HG03432 (cell line): Measurements from ENCODE around the gene NUP205.
A peak's percentile ranks its signal among the peaks of the same experiment; 100 is the strongest.
"Not testable (repeated sequence)": the region's sequence is repeated elsewhere in the genome, so short reads cannot be mapped to it uniquely, and the experiment has no call there.

Source experiments
- ATAC-seq: cut with Tn5 transposase; IDR thresholded peaks from one replicate; pipeline ENCODE4 v1.9.1; 2021; ENCODE audit warnings: mild to moderate bottlenecking, moderate library complexity; ENCODE audit not compliant: unreplicated experiment

Gene NUP205

DNA sequence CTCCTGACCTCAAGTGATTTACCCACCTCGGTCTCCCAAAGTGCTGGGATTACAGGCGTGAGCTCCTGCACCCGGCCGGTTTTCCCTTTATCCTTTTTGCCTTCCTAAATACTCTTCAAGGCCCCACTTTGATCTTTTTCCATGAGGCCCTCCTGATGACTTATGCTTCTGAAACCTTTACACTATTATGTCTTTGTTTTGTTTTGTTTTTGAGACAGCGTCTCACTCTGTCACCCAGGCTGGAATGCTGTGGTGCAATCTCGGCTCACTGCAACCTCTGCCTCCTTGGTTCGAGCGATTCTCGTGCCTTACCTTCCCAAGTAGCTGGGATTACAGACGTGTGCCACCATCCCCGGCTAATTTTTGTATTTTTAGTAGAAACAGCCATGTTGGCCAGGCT, 108.4 kb downstream of the NUP205 start:
- no peak for ATAC-seq

DNA sequence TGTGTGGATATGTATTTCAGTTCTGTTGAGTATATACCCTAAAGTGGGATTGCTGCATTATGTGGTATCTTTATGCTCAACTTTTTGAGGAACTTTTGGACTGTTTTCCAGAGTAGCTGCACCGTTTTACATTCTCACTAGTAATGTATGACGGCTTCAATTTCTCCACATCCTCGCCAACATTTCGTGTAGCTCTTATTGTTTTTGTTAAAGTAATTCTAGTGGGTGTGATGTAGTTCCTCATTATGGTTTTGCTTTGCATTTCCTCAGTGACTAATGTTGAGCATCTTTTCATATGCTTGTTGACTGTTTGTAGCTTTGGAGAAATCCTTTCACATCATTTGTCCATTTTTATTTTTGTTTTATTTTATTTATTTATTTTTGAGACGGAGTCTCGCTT, 109.1 kb downstream of the NUP205 start:
- no peak for ATAC-seq

DNA sequence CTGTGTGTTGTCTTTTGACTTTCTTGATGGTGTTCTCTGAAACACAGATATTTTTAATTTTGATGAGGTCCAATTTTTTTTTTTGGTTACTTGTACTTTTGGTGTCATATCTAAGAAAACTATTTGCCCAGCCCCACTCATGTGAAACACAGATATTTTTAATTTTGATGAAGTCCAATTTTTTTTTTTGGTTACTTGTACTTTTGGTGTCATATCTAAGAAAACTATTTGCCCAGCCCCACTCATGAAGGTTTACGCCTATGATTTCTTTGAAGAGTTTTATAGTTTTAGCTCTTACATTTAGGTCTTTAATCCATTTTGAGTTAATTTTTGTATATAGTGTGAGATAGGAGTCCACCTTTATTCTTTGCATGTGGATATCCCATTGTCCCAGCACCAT, 109.9 kb downstream of the NUP205 start:
- ATAC-seq, result not testable (repeated sequence)

DNA sequence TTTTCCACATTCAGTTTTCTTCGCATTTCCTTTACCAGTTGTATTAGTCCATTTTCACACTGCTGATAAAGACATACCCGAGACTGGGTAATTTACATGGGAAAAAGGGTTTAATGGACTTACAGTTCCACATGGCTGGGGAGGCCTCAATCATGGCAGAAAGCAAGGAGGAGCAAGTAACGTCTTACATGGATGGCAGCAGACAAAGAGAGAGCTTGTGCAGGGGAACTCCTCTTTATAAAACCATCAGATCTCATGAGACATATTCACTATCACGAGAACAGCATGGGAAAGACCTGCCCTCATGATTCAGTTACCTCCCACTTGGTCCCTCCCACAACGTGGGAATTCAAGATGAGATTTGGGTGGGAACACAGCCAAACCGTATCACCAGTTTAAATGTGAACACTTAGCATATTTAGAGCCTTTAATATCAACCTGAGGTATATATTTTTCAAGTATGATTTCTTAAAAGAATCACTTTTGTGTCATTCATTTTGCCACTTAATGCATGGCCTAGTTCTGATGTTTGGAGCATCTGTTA, 111.2 kb downstream of the NUP205 start:
- not testable (repeated sequence) for ATAC-seq

DNA sequence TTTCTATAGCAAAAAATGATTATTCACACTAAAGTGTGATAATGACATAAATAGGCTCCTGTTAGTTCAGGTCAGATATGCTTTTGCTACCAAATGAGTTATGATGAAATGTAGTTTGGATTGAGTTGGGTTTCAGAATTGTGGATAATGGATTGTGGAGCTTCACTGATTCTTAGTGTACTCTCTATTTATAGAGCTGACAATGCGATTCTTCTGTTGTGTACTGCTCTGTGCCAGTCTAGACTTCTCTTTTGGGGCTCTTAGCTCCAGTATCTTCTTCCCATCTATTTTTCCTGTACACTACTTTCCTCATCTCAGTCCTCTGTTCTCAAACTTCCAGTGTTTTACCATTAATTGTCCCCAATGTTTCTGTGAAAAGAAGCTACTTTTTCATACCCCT, 112.1 kb downstream of the NUP205 start:
- no peak for ATAC-seq

DNA sequence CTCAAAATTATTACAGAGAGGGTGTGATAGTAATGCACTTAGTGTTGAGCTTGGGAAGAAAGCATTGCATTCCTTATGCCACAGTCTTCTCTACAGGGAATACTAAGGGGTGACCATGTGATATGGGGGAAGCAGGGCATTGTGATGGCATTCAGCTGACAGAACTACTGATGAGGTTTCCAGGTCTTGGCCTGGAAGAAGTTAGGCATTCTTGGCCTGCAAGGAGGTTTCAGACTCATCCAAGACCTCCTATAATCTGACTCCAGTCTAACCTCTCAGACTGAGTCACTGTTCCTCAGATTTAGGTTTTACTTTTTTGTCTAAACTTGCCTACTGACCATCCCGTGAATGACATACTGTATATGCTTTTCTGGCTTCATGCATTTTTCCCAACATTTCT, 112.5 kb downstream of the NUP205 start:
- ATAC-seq, result no peak

DNA sequence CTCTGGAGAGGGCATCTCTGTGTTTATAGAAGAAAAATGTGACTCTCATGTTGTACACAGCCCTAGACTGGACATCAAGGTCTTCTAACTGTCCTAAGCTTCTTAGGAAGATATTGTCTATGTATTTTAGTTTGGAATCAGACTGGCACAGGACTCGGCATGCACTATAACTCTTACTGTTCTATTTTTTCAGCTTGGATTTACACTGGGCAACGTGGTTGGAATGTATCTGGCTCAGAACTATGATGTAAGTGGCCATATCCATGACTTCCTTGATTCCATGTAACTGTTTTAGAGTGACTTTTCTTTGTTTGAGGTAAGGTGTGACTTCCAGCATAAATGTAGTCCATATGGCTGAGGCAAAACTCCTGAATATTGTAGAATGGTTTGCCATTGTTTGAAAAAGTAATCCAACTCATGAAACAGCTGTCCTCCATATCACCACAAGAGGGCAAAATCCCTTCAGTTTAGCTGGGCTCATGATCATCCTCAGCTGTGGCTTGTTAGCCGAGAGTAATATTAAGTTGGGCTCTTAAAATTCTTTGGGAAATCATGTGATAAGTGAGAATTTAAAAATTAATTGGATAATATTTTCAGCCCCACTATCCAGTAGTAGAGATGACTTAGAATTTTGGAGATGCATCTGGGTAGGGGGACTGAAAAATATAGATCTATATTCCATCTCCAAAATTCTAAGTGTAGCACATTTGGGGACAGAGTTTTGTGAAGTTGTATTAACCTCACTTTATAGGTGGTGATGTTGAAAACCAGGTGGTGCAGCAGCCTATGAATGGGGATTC, 115.0 kb downstream of the NUP205 start:
- peak; percentile 84 for ATAC-seq

DNA sequence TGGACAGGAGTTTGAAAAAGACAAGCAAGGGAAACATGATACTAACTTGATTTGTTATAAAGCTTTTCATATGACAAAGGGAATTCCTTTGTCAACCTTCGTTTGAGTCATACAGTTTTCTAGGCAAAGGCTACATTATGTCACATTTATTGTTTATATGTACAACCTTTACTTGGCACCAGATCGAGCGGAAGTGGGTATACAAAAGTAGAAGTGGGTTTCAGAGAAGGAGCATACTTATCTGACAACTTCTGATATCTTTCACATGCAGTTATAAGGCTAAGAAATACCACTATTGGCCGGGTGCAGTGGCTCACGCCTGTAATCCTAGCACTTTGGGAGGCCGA, 115.6 kb downstream of the NUP205 start:
- no peak for ATAC-seq

DNA sequence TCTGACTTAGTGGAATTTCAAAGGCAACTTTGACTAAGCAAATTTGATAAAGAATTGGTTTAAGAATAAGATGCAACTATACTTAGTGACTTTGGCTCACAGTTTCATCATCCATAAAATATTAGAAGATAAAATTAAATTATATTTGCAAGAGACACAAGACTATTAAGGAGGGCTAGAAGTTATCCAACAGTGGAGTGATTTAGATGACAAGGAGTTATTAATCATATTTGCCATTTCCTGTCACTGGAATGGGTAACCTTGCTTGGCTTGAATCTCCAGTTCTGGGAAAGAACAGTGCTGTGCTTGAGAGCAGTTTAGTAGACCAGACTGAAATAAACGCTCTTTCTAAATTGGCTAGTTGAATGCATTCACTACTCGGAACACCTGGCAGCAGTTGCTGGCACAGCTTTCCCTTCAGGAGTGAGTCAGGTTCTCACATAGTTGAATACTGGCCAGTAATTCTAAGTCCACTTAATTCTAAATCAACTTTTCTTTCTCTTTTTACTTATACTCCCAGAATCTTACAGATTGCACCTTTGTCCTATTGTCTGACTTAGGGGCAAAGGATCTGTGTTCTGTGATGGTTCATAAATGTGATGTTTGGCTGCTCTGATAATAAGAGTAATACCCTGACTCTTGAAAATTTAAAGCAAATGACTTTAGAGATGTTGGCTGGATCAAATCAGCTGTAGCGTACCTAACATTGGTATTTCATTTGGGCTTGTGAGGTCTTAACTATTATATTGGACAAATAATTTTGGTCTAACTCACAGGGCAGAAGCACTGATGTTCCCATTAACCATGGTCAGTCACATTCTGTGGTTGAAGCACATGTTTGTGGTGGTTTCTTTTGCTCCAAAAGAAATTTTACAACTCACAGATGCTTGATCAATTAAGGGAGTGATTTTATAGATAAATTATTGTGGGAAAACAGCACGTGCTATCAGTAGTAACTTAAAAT, 121.2 kb downstream of the NUP205 start:
- ATAC-seq, result no peak

DNA sequence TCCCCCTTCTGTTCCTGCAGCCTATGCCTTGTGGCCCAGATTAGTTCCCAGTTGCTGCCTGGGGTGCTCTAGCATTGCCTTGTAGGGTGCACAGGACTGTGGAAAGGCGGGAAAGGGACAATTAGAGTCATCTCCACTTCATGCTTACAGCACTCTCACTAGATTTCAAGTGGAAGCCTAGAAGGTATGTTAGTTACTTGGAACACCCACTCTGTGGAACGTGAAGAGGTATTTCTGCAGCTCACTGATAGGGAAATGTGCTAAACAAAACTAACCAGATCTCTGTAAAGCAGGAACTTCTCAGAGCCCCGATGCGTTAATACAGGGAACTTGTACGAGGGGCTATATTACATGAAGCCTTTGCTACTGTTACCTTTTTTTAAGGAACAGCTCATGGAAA, 124.0 kb downstream of the NUP205 start:
- ATAC-seq, result no peak

DNA sequence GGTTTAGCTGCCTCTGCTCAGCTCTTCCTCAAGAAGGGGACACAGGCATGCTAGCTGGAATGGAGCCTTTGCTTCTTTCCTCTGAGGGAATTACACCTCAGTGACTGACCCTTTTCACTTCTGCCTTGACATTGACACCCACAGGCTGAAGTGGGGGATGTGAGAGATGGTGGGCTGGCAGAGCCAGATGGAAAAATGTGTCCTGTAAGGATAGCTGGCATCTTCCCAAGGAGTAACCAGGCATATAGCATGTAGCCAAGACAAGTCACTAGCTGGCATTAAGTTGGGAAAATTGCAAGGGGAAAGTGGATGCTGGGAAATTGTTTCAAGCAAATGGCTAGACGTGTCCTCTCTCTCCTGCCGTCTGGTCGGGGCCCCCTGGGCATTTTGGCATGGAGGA, 124.5 kb downstream of the NUP205 start:
- ATAC-seq, result no peak

DNA sequence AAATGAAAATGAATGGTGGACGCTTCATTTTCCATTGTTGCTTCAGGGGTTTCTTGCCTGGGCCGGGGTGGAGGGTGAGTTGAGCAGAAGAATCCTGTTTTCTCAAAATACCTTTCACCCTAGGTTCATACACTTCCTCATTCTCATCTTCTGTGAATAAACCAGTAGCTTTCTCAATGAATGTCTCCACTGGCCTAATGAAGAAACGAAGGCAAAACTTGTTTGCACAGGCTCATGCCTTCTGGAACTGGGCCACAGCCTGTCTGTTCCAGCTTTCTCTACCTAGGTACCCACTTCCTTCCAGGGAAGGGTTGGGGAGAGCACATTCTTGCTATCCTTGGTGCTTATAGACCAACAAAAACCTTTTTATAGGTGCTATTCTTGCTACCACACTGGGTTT, 125.9 kb downstream of the NUP205 start:
- ATAC-seq, result no peak

DNA sequence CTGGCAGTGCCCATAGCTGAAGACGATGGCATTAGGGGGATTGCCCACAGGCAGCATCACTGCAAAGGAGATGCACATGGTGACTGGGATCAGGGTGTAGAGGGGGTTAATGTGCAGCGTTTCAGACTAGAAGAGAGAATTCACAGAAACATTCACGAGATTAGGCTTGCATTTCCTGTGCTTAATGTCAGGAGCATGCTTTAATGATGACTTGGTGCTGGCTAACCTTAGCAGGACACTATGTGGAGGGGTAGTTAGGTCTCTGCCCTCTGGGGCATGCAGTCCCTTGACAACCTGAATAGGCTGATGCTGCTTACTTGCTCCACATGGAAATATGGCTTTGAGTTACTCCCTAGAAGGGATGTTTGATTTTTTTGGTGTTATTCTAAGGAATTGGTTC, 126.4 kb downstream of the NUP205 start:
- ATAC-seq, result no peak

DNA sequence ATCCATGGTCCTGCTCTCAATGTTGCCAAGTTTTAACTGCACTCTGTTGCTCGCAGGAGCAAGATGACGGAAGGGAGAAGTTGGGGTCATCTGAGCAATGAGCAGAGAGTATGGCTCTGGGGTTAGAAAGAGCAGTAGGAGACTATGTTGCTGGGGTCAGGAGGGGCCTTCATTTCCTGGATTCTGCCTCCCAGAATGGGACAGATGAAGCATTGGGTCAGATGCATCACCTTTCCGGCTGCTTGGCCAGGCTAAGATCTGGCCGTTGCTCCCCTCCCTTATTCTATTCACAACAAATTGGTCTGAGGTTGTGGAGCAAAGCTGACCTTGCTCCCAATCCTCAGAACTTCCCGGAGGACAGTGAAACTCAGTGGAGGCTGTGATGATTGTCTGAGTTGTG, 127.0 kb downstream of the NUP205 start:
- no peak for ATAC-seq

DNA sequence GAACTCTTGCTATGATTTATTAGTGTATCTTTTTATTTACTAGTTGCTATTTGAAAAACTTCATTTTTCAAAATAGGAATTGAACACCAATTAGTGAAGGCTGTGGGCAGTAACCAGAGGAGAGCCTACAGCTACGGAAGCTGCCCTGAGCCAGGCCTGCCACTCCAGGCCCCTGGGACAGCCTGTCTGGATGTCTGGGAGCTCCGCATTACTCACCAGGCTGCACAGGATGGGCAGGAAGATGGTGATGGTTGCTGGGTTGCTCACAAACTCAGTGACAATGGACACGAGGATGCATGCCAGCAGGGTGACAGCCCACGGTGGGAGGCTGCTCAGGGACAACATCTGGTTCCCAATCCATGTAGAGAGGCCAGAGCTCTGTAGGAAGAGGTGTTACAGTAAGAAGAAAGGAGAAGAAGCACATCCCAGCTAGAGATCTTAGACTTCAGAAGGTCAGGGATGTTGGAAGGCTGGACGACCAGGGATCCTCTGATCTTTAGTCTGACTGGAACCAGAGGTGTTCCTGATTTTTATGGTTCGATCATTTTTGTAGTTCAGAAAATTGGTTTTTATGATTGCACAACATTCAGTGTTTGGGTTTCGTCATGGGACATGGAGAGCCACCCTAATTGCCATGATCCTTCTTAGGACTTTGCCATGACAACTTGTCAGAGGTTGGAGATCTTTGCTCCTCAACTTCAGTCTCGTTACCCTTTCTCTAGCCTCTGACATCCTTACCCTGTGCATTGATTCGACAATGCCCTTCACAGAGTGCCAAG, 127.8 kb downstream of the NUP205 start:
- no peak for ATAC-seq

DNA sequence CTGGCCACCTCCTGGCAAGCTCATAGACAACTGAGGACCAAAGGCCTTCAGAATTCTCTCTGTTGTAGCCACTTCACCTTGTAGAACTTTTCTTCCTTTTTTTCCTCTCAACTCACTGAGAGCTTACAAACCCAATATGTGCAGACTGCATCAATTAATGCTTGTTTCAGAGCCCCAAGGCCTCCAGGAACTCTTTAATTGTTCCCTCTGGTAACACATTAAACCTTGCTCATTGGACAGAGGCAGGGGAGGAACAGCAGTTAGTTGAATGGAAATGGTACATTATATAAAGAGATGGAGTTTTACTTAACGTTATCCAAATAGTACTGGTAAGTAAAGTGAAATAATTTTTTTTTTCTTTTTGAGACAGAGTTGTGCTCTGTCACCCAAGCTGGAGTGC, 129.7 kb downstream of the NUP205 start:
- ATAC-seq, result no peak

DNA sequence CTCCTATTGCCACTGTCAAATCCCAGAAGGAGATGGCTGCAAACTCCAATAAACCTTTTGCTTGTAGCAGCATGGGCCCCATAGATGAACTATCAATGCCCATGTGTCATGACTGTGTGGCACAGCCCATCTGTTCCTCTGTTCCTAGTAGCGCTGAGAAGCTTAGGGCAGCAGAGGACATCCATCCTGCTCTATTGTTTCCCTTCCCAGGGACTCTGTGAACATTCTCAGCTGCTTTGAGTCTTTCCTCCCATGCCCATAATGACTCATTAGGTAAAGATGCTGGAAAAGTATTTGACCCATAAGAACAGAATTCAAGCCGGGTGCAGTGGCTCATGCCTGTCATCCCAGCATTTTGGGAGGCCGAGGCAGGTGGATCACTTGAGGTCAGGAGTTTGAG, 132.8 kb downstream of the NUP205 start:
- no peak for ATAC-seq

DNA sequence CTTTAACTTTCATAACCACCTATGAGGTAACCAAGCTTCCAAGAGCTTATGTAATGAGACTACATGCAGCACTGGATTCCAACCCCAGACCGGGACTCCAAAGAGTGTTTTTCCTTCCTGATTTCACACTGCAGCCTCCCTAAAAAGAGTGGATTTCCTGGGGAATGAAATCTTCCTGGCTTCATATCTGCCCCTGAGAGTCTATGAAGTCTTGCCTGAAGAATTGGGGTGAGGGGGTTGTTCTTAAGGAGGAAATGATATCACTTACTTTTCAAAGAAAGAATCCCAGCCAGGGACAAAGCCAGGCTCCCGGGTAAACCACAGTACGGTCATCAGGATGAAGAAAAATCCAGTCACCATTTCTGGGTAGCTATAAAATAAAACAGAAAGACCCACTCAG, 134.3 kb downstream of the NUP205 start:
- no peak for ATAC-seq

DNA sequence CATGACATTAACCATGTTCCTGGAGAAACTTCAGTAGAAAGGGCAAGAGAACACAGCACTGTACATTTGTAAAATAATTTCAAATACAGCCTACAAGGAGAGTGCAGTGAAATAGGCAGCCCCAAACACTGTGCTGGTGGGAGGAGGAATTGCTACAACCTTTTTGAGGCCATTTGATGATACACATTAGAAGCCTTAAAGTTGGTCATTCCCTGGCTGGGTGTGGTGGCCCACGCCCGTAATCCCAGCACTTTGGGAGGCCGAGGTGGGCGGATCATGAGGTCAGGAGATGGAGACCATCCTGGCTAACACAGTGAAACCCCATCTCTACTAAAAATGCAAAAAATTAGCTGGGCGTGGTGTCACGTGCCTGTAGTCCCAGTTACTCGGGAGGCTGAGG, 134.9 kb downstream of the NUP205 start:
- not testable (repeated sequence) for ATAC-seq

DNA sequence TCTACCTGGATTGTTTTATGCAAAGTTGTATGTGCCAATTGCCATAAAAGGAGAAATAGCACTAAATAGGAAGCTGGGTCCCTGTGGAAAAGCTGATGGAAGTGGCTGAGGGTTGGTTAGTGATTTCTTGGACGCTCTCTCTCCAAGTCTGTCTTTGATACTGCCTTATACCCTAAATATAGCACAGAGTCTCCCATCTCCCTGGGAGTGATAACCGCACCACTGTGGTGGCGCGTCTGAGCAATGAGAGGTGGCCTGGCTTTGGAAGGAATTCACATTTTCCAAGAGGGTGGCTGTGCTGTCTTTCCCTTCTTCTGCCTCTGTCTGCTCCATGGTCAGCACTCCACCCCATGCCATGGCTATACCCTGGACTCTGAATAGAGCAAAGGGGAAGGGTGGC, 135.8 kb downstream of the NUP205 start:
- no peak for ATAC-seq
